NCI-H2029 treated with DMSO at 0.1 percent for 48 hours (cell line): ENCODE results near the gene TRPV6.

ENCODE experiments used
- DNase-seq: peaks from one replicate; lab custom pipeline; 2025; lab: John Stamatoyannopoulos, UW

Gene TRPV6

GRCh38 chr7:142853739-142854371 is 31.7 kb downstream of the TRPV6 start:
- DNase-seq: no peak

GRCh38 chr7:142851919-142852318 is 33.6 kb downstream of the TRPV6 start:
- no peak for DNase-seq

- no peak for DNase-seq
These were observed 34.3 kb downstream of the TRPV6 start for GRCh38 chr7:142851269-142851668.

DNA sequence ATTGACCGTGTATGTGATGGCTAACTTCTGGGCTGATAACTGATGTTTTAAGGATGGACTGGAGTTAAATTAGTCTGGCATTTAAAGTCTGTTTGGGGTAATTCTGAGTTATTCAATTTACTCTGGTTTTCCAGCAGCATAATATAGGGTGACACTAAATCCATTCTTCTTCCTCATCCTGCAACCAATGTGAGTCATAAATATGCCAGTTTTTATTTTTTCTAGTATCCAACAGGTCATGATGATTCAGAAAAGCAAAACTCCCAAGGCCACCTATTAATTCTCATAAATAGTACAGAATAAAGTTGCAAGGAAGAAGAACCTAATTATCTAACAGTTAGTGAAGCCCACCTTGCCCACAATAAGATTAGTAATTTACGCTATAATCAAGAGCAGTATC is 38.2 kb downstream of the TRPV6 start:
- no peak for DNase-seq

DNA sequence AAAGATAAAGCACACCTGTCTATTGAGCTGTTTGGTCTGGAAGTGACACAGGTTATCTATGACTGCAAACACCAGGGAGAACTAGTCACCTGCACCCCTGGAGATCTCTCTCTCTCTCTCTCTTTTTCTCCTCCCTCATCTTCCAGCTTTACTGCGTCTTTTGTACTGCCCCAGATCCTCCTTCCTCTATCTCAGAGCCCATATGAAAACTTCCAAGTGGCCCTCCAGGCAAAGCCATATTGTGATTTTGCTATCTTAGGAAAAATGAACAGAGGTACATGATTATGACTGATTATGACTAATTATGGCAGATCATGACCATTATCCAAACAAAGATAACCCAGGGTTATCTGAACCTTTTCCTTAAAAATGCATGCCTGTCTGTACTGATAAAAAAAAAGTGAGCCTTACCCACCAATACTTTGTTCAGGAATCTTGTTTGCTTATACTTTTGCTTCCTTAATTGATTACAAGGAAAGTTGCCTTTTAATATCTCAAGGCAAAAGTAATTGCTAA is 43.2 kb downstream of the TRPV6 start:
- no peak for DNase-seq

GRCh38 chr7:142838461-142839213 is 46.9 kb downstream of the TRPV6 start:
- DNase-seq: no peak

DNA sequence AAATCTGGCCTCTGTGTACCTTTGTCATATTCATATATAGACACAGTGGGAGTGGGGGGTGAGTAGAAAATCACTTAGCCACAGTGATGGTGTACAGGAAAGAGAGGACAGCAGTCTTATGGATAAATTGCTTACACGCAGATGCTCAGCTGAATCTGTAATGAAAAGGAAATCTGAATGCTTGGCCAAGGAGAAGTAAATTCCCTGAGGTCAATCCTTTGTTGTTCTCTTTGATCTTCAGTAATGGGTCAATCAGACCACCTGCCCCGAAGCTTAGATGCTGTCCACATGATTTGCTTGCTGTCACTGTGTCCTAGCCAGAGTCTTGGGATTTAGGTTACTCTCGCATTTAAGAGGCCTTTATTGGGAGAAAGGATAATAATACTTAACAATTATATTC is 49.1 kb downstream of the TRPV6 start:
- no peak for DNase-seq

- DNase-seq: no peak
These were observed 50.1 kb downstream of the TRPV6 start for GRCh38 chr7:142835487-142835886.

GRCh38 chr7:142833174-142834048 is 52.1 kb downstream of the TRPV6 start:
- DNase-seq: no peak

DNA sequence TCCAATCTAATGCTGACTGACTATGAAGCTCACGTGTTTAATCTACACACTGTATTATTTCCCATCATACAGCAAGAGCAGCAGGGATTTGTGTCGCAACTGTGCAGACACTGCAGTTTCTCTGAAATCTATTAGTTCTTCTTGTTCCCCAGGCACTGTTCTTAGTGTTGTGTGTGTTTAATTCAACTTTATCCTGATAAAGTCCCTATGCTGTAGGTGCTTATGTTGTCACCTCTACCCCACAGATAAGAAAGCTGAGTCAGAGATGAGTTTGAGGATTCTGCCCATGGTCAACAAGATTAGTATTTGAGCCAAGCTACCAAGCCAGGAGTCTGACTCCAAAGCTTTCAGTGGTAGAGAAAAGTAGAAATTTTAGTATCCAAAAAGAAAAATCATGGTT is 53.1 kb downstream of the TRPV6 start:
- DNase-seq: no peak

DNA sequence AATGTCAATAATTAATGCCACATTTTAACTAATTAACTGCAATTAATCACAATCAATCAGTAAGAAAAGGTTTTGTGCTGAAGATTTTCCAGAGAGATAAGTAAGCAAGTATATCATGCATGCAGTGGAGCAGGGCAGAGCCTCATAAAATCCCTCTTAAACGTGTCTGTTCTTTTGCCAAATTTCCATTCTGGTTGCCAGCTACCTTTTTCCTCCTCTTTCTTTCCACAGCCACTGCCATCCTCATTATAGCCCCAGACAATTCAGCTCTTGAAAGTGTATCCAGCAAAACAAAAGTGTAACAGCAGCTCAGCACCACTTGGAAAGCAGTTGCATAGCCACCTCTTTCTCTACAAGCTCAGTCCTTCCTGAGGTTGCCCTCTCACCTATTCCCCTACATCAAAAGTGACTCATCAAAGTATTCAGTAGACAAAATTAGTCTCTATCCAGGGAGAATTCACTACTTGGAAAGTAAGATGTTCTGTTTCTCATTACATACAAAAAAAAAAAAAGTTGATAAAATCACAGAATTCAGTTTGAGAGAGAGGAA is 57.5 kb downstream of the TRPV6 start:
- DNase-seq: no peak

- no peak for DNase-seq
These were observed 62.8 kb downstream of the TRPV6 start for GRCh38 chr7:142822714-142823113.
